Measurements from ENCODE around the gene PSMB5. TPM values are rescaled to one million over a fixed set of nuclear protein-coding genes. Genes with fewer than 3 reads are reported as not detected.

Gene PSMB5
- total and polyA plus RNA-seq, 2 of the 13 experiments (the other 11 are each of a cell fraction or from before 2014, with no cell fraction given): 705 to 871 TPM

- TF ChIP-seq ZBTB2 (CRISPR knock-in tag; IDR thresholded peaks at IDR 0.05; ENCODE audit: low read depth) (peak; percentile 98), ZNF263 (CRISPR knock-in tag; IDR thresholded peaks at IDR 0.05) (peak; percentile 86), SOX13 (IDR thresholded peaks at IDR 0.05) (peak; percentile 9; the same call in 1 of the 2 replicates), SOX13 (CRISPR knock-in tag; conservative IDR thresholded peaks at IDR 0.05 in 1 of 2, IDR thresholded peaks at IDR 0.05 in 1 of 2) (peak in 1 of 2 experiments; percentile 77; a peak in 2 of 4 replicates), ZNF883 (CRISPR knock-in tag; IDR thresholded peaks at IDR 0.05; ENCODE audit: not compliant biosample characterization) (peak; percentile 100), IRF1 (CRISPR knock-in tag; IDR thresholded peaks at IDR 0.05; ENCODE audit: low read depth) (peak; percentile 90), SAFB2 (CRISPR knock-in tag; IDR thresholded peaks at IDR 0.05; ENCODE audit: borderline replicate concordance, low read depth) (peak; percentile 99; the same call in 1 of the 2 replicates), GPN1 (CRISPR knock-in tag; IDR thresholded peaks at IDR 0.05; ENCODE audit: borderline replicate concordance) (peak; percentile 98), CREBL2 (CRISPR knock-in tag; IDR thresholded peaks at IDR 0.05; ENCODE audit: borderline replicate concordance) (peak; percentile 97; the same call in 1 of the 2 replicates), BORCS8-MEF2B (CRISPR knock-in tag; IDR thresholded peaks at IDR 0.05) (peak; percentile 100), ATF7-NPFF (CRISPR knock-in tag; IDR thresholded peaks at IDR 0.05; ENCODE audit: low read depth) (peak; percentile 98), ZKSCAN8 (CRISPR knock-in tag; IDR thresholded peaks at IDR 0.05; ENCODE audit: borderline replicate concordance) (peak; percentile 96), DR1 (CRISPR knock-in tag; IDR thresholded peaks at IDR 0.05) (peak; percentile 92; the same call in 1 of the 2 replicates), ZNF543 (CRISPR knock-in tag; IDR thresholded peaks at IDR 0.05) (peak; percentile 97; the same call in 1 of the 2 replicates), ZNF530 (CRISPR knock-in tag; IDR thresholded peaks at IDR 0.05; ENCODE audit: low read depth) (peak; percentile 92; the same call in 1 of the 2 replicates), SETDB1 (CRISPR knock-in tag; IDR thresholded peaks at IDR 0.05; ENCODE audit: borderline replicate concordance) (no peak), POLR2G (IDR thresholded peaks at IDR 0.05; ENCODE audit: low read depth, low read length) (peak; percentile 98), POLR2AphosphoS5 (IDR thresholded peaks at IDR 0.05; ENCODE audit: low read depth, low read length) (peak; percentile 97), TARDBP (CRISPR knock-in tag; IDR thresholded peaks at IDR 0.05) (peak; percentile 99), CERS6 (CRISPR knock-in tag; IDR thresholded peaks at IDR 0.05) (peak; percentile 90), FOXM1 (CRISPR knock-in tag; IDR thresholded peaks at IDR 0.05) (peak; percentile 94), ZSCAN22 (CRISPR knock-in tag; IDR thresholded peaks at IDR 0.05) (peak; percentile 81), ZNF816 (CRISPR knock-in tag; IDR thresholded peaks at IDR 0.05; ENCODE audit: borderline replicate concordance) (no peak), SMAD9 (CRISPR knock-in tag; IDR thresholded peaks at IDR 0.05) (peak; percentile 98)
These were observed 27.9 kb downstream of the PSMB5 start (continued) for GRCh38 chr14:23006544-23007419.
